ENCODE data around the gene RASGRP1. TPM values are rescaled to one million over a fixed set of nuclear protein-coding genes. Genes with fewer than 3 reads are reported as not detected.

The RASGRP1 gene
- total RNA-seq (2022) (not detected in 2 replicates), Bru-seq, nascent RNA (percentile 11 among the genes with signal in this experiment), BruChase-seq, experiment 1, labeled RNA remaining after a 6-hour chase (percentile 6 among the genes with signal in this experiment), BruChase-seq, experiment 2, labeled RNA remaining after a 2-hour chase (percentile 3 among the genes with signal in this experiment)
- long read RNA-seq, partial matches to known transcripts = 0 of 16 reads
- long read RNA-seq, other reads (novel, unspliced or antisense) = 16 of 16 reads

GRCh38 chr15:38564557-38565286, at the start of gene RASGRP1:
Gene RASGRP1, minus strand, starts transcription at chr15:38564814. Its CDS starts 186 bp downstream, at chr15:38564628.
- CTCF ChIA-PET = interaction anchor here (0.6 to 6.5 kb wide), 48 partner anchors 9 to 1609 kb away, joined by 3 to 87 read pairs (median 6); no protein-coding TSS in a partner anchor
- Mint-ChIP-seq H3K27me3 (ENCODE audit: insufficient read depth, unreplicated experiment) (peaks cover 3% of the 10 kb centered on the region), H3K27ac (ENCODE audit: low read depth, unreplicated experiment) (no peak within 1 kb of the TSS), H3K4me1 (ENCODE audit: insufficient read depth, unreplicated experiment) (no peaks in the 10 kb centered on the region), H3K9me3 (ENCODE audit: unreplicated experiment) (no peaks in the 10 kb centered on the region), H3K4me3 (ENCODE audit: unreplicated experiment) (peak within 1 kb of the TSS; percentile 60), H3K36me3 (ENCODE audit: insufficient read depth, unreplicated experiment) (peaks cover 6% of the 10 kb centered on the region)
- TF ChIP-seq CTCF (IDR thresholded peaks at IDR 0.05; ENCODE audit: unreplicated experiment) = no peak
- intact Hi-C loops (cut with micrococcal nuclease) = loop anchor here (1.0 to 5.0 kb wide), 4 partner anchors 83 to 567 kb away; no protein-coding TSS in a partner anchor
- peak; percentile 66 for DNase-seq (ENCODE audit: unreplicated experiment)
- POLR2A ChIA-PET = interaction anchor here (1.2 kb wide), 1 partner anchor 9 kb away, joined by 3 read pairs; no protein-coding TSS in a partner anchor
- BruUV-seq (replicated peaks) = no TSS peak

DNA sequence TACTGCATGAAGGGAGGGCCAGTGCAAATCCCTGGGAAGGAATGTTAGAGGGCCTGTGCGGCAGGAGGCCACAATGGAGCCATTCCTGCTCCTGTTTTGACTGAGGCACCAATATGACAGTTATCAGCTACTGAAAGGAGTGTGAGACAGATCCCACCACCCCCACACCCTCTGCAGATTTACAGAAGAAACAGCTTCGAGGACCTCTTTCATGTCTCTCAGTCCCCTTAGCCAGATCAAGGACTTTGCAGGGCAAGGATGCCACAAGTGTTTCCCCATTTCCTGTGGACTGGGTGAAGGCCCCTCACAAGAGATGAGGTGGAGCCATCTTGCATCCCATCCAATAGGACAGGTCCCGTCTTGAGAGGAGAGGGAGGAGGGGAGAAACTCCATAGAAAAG, 48.5 kb upstream of the RASGRP1 start:
- TF ChIP-seq CTCF (IDR thresholded peaks at IDR 0.05; ENCODE audit: unreplicated experiment) = no peak
- Mint-ChIP-seq H3K4me1 (ENCODE audit: insufficient read depth, unreplicated experiment) (no peaks in the 10 kb centered on the region), H3K9me3 (ENCODE audit: unreplicated experiment) (no peaks in the 10 kb centered on the region), H3K27ac (ENCODE audit: low read depth, unreplicated experiment) (no peak overlapping the region), H3K27me3 (ENCODE audit: insufficient read depth, unreplicated experiment) (peaks cover 25% of the 10 kb centered on the region), H3K4me3 (ENCODE audit: unreplicated experiment) (no peak overlapping the region), H3K36me3 (ENCODE audit: insufficient read depth, unreplicated experiment) (no peaks in the 10 kb centered on the region)
- ChIA-PET POLR2A (no interaction called here), CTCF (interaction anchor here (0.8 kb wide), 1 partner anchor 18 kb away, joined by 3 read pairs; no protein-coding TSS in a partner anchor)
- intact Hi-C loops (cut with micrococcal nuclease) = no loop called here
- DNase-seq (ENCODE audit: unreplicated experiment) = no peak
- no TSS peak for BruUV-seq (replicated peaks)

DNA sequence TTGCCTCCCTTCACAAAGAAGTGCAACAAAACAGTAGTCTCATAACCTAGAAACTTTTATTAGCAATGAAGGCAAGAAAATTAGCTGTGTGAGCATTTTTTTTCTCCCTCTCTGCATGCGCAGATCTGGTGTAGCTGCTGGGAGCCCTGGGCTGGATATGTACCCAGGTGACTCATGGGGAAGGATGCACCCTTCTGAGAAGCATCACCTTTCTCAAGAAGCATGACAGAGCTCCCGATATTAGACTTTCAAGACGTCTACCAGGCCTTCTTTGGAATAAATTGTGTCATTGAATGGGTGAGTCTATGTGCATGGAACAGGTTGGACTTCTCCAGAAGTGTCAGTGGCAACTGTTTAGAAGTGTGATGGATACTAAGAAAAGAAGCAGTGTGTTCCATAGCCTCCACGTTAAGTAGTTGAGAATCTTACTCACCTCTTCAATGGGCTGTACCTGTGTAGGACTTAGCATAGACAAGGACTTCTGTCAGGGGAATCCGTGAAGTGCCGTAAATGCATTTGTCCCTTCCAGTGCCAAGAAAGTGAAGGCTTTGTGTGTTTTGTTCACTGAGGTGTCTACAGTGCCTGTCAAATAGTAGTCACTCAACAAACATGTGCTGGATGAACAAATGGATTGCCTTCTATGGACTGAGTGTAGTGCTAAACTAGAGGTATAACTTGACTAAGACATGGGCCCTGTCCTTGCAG, 47.7 kb upstream of the RASGRP1 start:
- H3K27me3 Mint-ChIP-seq (ENCODE audit: insufficient read depth, unreplicated experiment) = peaks cover 17% of the 10 kb centered on the region
- H3K4me3 Mint-ChIP-seq (ENCODE audit: unreplicated experiment) = no peak overlapping the region
- H3K36me3 Mint-ChIP-seq (ENCODE audit: insufficient read depth, unreplicated experiment) = no peaks in the 10 kb centered on the region
- H3K9me3 Mint-ChIP-seq (ENCODE audit: unreplicated experiment) = no peaks in the 10 kb centered on the region
- peak; percentile 5 for DNase-seq (ENCODE audit: unreplicated experiment)
- POLR2A ChIA-PET = no interaction called here
- CTCF ChIA-PET = interaction anchor here (0.6 to 1.5 kb wide), 5 partner anchors 17 to 172 kb away, joined by 3 to 13 read pairs (median 6); no protein-coding TSS in a partner anchor
- H3K27ac Mint-ChIP-seq (ENCODE audit: low read depth, unreplicated experiment) = no peak overlapping the region
- no peak for TF ChIP-seq CTCF (IDR thresholded peaks at IDR 0.05; ENCODE audit: unreplicated experiment)
- intact Hi-C loops (cut with micrococcal nuclease) = no loop called here
- no peaks in the 10 kb centered on the region for H3K4me1 Mint-ChIP-seq (ENCODE audit: insufficient read depth, unreplicated experiment)
- no TSS peak for BruUV-seq (replicated peaks)

DNA sequence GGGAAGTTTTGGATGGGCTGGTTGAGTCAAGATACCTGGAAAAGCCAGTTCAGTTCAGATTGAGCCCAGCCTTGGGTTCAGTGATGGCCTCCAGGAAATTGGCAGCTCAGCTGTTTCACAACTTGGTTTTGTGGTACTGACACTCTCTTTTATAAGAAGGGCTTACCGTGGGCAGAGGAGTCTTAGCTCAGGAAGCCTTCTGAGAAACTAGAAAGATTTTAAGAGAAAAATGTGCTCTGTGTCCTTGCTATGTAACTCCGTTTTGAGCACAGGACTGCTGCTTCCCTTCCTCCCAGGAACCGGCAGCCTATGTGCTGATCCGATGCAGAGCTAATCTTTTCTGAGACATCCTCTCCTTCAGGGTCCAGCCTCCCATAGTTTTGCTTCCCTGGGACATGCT, 46.6 kb upstream of the RASGRP1 start:
- peaks cover 19% of the 10 kb centered on the region for H3K27me3 Mint-ChIP-seq (ENCODE audit: insufficient read depth, unreplicated experiment)

More for the DNA sequence above, 46.6 kb upstream of the RASGRP1 start:
- Mint-ChIP-seq H3K9me3 (ENCODE audit: unreplicated experiment) (no peaks in the 10 kb centered on the region), H3K4me3 (ENCODE audit: unreplicated experiment) (no peak overlapping the region), H3K4me1 (ENCODE audit: insufficient read depth, unreplicated experiment) (no peaks in the 10 kb centered on the region), H3K27ac (ENCODE audit: low read depth, unreplicated experiment) (no peak overlapping the region), H3K36me3 (ENCODE audit: insufficient read depth, unreplicated experiment) (no peaks in the 10 kb centered on the region)
- no peak for TF ChIP-seq CTCF (IDR thresholded peaks at IDR 0.05; ENCODE audit: unreplicated experiment)
- CTCF ChIA-PET = interaction anchor here (0.7 to 1.5 kb wide), 4 partner anchors 37 to 171 kb away, joined by 3 to 13 read pairs (median 7); no protein-coding TSS in a partner anchor
- no TSS peak for BruUV-seq (replicated peaks)
- DNase-seq (ENCODE audit: unreplicated experiment) = no peak
- intact Hi-C loops (cut with micrococcal nuclease) = no loop called here
- POLR2A ChIA-PET = no interaction called here
